HG03060 (cell line): ENCODE results near the gene COPB2.
"Not testable (repeated sequence)": the region's sequence is repeated elsewhere in the genome, so short reads cannot be mapped to it uniquely, and the experiment has no call there.

ENCODE experiments used
- ATAC-seq: cut with Tn5 transposase; IDR thresholded peaks from one replicate; pipeline ENCODE4 v1.9.1; 2021; ENCODE audit warnings: low read depth, moderate number of reproducible peaks; ENCODE audit not compliant: unreplicated experiment

Gene COPB2

GRCh38 chr3:139389552-139390368 lies at the start of gene COPB2:
COPB2 (minus strand) TSS chr3:139389647; CDS start chr3:139389550, 97 bp downstream.
- peak; percentile 91 for ATAC-seq

GRCh38 chr3:139434764-139435307 lies 45.4 kb upstream of the COPB2 start:
- ATAC-seq = no peak

GRCh38 chr3:139434228-139434627 lies 44.8 kb upstream of the COPB2 start:
- no peak for ATAC-seq

- ATAC-seq = no peak
Observed at GRCh38 chr3:139433089-139433488, 43.6 kb upstream of the COPB2 start.

GRCh38 chr3:139430493-139430892 lies 41.0 kb upstream of the COPB2 start:
- ATAC-seq = no peak

GRCh38 chr3:139427283-139428060 lies 38.0 kb upstream of the COPB2 start:
- no peak for ATAC-seq

- ATAC-seq = no peak
Observed at GRCh38 chr3:139425745-139426400, 36.4 kb upstream of the COPB2 start.

GRCh38 chr3:139423232-139423631 lies 33.8 kb upstream of the COPB2 start:
- no peak for ATAC-seq

GRCh38 chr3:139421460-139421859 lies 32.0 kb upstream of the COPB2 start:
- no peak for ATAC-seq

GRCh38 chr3:139421040-139421439 lies 31.6 kb upstream of the COPB2 start:
- no peak for ATAC-seq

- no peak for ATAC-seq
Observed at GRCh38 chr3:139418144-139418543, 28.7 kb upstream of the COPB2 start.

- ATAC-seq = no peak
Observed at GRCh38 chr3:139416275-139416674, 26.8 kb upstream of the COPB2 start.

GRCh38 chr3:139414608-139415224 lies 25.3 kb upstream of the COPB2 start:
- no peak for ATAC-seq

- ATAC-seq = not testable (repeated sequence)
Observed at GRCh38 chr3:139412891-139413290, 23.4 kb upstream of the COPB2 start.

GRCh38 chr3:139401155-139401554 lies 11.7 kb upstream of the COPB2 start:
- ATAC-seq = not testable (repeated sequence)

GRCh38 chr3:139396707-139397106 lies 7.3 kb upstream of the COPB2 start:
- no peak for ATAC-seq

- ATAC-seq = no peak
Observed at GRCh38 chr3:139394116-139394515, 4.7 kb upstream of the COPB2 start.

- no peak for ATAC-seq
Observed at GRCh38 chr3:139388821-139389551, 461 bp downstream of the COPB2 start.

- no peak for ATAC-seq
Observed at GRCh38 chr3:139388077-139388476, 1.4 kb downstream of the COPB2 start.

GRCh38 chr3:139382291-139382690 lies 7.2 kb downstream of the COPB2 start:
- not testable (repeated sequence) for ATAC-seq
